Activated CD8-positive, alpha-beta memory T cell treated with anti-CD3 and anti-CD28 coated beads for 1 hour (primary cell): Measurements from ENCODE around the gene ADAMTS3.

Source experiments
- DNase-seq, 2 donors: peaks; one replicate each; pipeline ENCODE4 v3.0.0-alpha.2; 2020; ENCODE audit warnings: low read depth in 1 of 2; ENCODE audit errors: extremely low read depth in 1 of 2

Gene ADAMTS3

DNA sequence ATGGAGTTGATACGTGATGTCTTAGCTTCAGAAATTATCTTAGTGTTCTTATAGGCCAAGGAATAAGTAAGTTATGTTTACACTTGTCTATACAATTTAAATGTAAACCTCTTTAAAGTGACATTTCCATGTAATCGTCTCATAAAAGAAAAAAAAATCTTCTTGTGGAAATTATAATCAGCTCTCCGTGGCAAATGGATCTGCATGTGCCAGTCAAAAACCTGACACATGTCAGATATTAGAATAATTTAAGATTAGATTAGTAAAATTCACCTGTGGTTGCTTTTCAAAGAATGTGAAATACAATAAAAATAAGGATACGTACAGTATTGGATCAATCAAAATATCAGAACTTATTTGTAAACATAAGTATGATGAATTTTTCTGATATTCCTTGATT is 263.9 kb downstream of the ADAMTS3 start:
- no peak for DNase-seq

DNA sequence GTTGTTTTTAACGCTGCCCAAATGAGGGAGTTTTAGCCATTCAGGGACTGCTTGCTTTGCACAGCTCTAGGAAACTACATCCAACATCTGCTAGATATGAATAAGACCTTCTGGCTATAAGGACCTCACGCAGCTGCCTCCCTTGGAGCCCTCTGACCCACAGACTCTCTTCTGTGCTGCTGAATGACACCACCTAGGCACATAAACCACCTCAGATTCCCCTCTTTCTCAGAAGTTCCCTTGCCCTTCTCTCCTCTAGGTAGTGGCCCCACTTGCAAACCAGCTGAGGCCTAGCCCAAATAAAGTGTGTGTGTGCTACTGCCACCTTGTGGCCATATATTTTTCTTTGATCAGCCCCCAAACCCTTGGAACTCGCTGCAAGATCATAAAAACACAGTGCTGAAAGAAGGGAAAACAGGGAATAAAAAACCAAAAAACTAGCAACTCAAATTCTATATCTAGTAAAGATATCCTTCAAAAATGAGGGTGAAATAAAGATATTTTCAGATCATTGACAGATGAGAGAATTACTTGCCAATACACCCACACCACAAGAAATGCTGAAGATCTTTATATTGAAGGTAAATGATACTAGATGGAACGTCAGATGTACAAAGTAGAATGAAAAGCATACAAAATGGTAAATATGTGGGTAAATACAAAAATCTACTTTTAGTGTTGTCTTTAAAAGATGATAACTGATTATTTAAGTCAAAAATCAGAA is 265.9 kb downstream of the ADAMTS3 start:
- DNase-seq = no peak

- no peak for DNase-seq
These were observed 267.3 kb downstream of the ADAMTS3 start for GRCh38 chr4:72301759-72302158.

DNA sequence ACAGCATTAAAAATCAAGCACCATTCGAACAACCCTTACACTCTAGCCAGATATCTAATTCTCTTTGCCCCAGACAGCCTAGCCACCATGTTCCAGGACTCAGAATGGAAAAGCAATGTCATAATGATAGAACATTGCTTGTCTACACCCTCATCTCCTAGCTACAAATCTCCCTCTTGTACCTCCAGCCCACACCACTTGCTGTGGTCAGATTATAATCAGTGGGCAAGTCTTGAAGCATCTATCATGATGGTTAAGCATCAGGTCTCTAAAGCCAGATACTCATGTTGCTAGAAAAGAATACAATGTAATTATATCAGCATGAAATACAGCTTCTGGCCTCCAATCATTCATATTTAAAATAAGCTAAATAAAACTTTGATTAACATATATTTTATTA is 268.9 kb downstream of the ADAMTS3 start:
- no peak for DNase-seq

DNA sequence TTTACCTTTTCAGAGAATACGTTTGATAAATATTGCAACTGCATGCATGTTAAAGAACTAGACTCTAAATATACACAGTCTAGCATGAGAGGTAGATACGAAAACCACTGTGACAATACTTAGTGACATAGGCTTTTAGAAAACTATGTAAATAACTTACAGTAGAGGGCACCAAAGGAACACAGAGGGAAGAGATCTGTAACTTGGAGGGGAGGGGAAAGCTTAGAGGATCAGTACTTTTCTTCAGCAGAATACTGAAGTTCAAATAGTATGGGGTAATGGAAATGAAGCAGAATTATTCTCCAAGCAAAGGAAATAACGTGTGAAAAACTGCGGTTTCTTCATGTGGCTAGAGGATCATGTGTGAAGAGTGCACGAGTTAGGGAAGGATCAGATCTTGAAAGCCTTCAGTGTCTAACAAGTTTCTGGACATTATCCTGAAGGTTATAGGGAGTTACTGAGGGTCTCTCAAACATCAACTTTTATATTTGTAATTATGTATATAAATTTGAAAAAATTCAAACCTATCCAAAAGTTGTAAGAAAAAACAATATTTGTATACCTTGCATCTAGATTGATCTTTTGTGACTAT is 273.0 kb downstream of the ADAMTS3 start:
- DNase-seq = no peak

DNA sequence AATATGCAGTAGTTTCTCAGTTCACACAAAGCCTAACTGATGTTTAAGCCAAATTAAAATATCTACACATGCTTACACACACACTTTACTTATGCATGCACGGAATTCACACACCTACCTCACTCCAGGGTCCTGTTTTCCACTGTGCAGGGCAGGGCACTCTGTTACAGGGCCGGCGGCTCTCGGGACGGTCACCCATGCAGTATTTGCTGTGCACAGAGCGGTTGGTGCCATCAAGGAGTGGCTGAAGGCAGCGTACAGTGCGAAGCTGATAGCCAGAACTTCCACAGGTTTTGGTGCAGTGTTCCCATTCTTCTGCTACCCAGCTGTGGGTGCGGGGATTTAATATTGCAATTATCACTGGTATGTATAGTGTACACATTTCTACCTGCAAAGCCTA is 278.3 kb downstream of the ADAMTS3 start:
- DNase-seq = no peak

- no peak for DNase-seq
These were observed 282.1 kb downstream of the ADAMTS3 start for GRCh38 chr4:72286910-72287309.

DNA sequence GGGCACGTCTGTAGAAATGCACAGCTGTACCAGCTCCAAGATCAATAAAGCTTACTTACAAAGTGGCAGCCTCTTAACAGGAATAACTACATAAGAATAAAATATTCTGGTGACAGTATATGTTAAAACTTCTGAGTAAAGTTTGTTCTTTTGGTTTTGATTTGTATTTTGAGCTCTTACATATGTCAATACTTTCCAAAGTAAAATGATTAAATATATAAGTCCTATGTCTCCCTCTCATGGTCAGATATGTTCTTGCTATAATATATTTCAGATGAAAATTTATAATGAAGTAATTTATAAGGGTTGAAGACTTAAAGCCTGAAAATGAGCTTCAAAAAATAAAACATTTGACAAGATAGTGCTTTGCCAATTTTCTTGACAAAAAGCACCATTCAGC is 282.8 kb downstream of the ADAMTS3 start:
- no peak for DNase-seq

- DNase-seq = no peak
These were observed 285.7 kb downstream of the ADAMTS3 start for GRCh38 chr4:72283357-72283756.

- DNase-seq = no peak
These were observed 288.8 kb downstream of the ADAMTS3 start for GRCh38 chr4:72280252-72280651.

GRCh38 chr4:72275381-72275780 is 293.6 kb downstream of the ADAMTS3 start:
- DNase-seq = no peak

DNA sequence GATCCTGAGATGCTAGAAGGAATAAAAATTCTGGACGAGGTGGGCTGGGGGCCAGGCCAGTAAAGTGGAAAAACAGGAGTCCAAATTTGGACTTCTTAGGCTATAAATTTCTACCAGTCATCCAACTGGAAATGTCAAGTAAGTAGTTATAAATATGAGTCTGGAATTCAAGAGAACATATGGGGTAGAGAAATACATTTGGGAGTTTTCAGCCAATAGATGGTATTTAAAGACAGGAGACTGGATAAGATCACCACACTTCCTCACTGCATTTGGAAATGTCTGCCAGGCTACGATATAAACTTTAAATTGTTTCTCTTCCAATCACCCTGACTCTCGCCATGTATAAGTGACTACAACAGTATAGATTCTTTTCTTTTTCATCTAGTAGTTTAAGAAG is 294.8 kb downstream of the ADAMTS3 start:
- no peak for DNase-seq

GRCh38 chr4:72255269-72255668 is 313.8 kb downstream of the ADAMTS3 start:
- DNase-seq = no peak

DNA sequence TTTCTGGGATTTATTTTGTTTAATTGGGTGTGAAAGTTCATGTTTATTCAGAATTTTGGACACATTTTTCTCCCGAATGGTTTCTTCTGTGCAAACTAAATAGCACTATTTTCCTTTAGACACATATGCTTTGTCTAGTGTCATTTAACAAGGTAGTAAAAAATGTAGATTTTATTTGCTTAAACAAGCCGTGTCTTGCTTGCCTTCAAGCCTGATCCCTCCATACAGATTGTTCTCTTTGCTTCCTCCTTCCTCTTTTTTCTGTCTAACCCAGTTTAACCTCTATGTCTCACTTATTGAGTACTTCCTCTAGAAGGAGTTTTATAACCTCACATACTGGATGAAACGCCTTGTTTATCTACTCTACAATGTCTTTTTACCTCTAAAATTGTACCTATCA is 325.4 kb downstream of the ADAMTS3 start:
- DNase-seq = no peak

DNA sequence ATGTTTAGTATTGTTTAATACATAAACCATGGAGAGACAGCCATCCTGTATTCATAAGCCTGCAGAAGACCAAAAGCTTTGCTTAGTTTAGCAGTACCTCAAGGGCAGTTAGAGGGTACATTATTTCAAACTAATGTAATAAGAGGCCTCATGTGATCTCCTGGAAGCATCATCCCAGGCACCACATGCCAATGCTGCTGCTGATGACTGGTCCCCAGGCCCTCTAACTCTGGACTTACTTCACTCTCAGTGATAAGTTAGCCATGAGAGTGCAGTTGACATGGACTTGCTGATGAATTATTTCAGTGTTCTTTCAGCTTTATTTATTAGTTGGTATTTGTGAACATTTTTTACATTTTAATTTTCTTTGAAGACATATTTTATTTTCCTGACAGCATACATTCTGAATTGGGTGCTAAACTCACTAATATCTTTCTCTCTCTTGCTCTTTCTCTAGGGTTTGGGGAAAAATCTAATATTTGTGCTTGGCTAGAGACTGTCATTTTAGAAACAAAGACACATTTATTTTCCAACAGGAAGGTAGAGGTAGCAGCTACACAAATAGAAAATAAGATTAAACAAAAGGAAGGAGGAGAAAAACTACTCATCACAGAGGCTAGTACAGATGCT is 329.4 kb downstream of the ADAMTS3 start:
- DNase-seq = no peak
